HUDEP-2 (cell line): ENCODE data around the gene NEAT1.

Source experiments
- DNase-seq, 76 experiments: peaks; one replicate each; lab custom pipeline; 2025; ENCODE audit not compliant: unreplicated experiment in 76 of 76; lab: John Stamatoyannopoulos, UW

The NEAT1 gene

DNA sequence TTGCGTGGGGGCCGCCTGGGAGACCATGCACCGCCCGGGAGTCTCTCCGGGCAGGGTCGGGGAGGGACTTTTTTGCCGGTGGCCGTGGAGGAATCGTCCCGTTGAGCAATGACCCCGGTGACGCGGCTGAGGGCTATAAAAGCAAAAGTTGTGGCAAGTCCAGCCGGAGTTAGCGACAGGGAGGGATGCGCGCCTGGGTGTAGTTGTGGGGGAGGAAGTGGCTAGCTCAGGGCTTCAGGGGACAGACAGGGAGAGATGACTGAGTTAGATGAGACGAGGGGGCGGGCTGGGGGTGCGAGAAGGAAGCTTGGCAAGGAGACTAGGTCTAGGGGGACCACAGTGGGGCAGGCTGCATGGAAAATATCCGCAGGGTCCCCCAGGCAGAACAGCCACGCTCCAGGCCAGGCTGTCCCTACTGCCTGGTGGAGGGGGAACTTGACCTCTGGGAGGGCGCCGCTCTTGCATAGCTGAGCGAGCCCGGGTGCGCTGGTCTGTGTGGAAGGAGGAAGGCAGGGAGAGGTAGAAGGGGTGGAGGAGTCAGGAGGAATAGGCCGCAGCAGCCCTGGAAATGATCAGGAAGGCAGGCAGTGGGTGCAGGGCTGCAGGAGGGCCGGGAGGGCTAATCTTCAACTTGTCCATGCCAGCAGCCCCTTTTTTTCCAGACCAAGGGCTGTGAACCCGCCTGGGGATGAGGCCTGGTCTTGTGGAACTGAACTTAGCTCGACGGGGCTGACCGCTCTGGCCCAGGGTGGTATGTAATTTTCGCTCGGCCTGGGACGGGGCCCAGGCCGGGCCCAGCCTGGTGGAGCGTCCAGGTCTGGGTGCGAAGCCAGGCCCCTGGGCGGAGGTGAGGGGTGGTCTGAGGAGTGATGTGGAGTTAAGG, at the start of gene NEAT1:
TSS of gene NEAT1 (plus strand) at position 166 of the 883 bp plus-strand sequence.
- peak in 75 of 76 experiments; percentile 32 to 97 (median 86) for DNase-seq

- no peak for DNase-seq
Observed at GRCh38 chr11:65373839-65374580, 48.6 kb upstream of the NEAT1 start.

GRCh38 chr11:65375012-65375411, 47.6 kb upstream of the NEAT1 start:
- no peak for DNase-seq

GRCh38 chr11:65376138-65376713, 46.4 kb upstream of the NEAT1 start:
- no peak for DNase-seq

DNA sequence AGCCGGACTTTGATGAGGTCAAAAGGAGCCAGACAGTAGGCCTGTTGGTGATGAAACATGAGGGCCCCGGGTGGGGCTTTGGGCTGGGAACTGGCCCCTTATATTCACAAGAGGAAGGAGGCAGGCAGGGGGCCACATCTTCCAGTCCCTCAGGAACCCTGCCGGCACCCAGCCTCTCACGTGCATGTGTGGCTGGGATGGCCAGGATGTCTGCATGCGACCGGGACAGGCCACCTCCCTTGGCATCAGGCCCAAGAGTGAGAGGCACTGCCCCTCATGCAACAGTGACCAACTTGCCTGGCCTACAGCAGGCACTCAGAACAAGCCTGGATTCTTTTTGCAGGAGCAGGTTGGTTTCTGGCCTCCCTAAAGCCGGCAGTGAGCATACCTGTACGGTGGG, 45.6 kb upstream of the NEAT1 start:
- no peak for DNase-seq

GRCh38 chr11:65377777-65378176, 44.8 kb upstream of the NEAT1 start:
- DNase-seq = no peak

- peak in 1 of 76 experiments; percentile 7 for DNase-seq
Observed at GRCh38 chr11:65378208-65378927, 44.2 kb upstream of the NEAT1 start.

GRCh38 chr11:65378928-65379638, 43.5 kb upstream of the NEAT1 start:
- no peak for DNase-seq

DNA sequence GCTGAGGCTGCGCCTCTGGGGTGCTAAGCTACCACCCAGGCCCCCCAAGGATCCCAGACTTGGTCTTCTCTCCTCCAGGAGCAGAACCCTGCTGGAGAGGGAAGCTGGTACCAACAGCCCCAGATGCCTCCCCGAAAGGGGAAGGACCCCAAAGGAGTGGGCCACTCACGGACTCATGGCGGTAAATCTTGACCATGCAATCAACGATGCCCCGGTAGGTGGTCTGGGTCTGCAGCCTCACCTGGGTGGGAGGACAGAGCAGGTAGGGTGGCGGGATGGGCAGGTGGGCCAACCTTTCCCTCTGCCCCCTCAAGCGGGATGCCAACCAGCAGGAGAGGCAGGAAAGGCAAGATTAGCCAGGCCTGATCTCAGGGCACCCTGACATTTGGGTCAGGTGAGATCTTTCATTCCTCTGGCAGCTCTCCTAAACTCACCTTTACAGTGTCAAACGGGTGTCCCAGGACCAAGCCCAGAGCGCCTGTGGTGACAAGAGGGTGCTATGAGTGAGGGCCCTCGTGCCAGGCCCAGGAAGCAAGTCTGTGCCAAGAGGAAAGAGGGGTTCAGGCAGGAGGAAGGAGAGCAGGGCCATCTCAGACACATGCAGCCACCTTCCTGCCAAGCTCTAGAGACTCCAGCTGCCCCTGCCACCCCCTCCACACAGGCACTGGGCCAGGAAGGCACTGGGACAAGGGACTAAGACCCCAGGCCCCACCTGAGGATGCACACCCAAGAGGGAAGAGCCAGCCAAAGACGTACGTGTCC, 42.7 kb upstream of the NEAT1 start:
- DNase-seq = no peak

DNA sequence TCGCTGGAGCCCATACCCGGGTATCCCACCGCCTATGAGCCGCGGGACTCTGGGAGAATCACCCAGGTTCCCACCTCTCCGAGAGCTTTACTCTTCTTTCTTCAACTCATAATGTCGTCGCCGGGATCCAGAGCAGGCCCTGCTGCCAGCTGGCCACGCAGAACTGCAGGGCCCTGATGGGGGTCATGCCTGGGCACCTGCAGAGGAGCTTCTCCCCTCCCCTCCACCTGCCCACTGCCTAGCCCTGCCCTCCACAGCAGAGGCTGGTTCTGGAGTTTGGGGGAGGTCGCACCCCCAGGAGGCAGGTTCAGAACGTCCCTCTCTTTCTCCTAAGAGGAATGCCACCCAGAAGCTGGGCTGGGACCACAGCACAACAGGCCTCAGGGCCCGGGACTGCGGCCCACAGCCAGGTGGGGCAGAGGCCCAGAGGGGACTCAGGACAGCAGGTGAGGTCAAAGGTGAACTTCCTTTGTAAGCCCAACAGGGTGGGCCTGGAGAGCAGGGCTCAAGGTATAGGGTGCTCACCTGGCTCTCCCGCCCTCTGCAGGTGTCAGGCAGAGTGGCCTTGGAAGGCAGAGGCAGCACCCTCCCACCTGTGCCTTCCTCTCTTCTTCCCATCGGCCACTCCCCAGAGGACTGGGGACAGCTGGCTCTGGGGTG, 42.0 kb upstream of the NEAT1 start:
- no peak for DNase-seq

- peak in 9 of 76 experiments; percentile 34 to 77 (median 52) for DNase-seq
Observed at GRCh38 chr11:65381716-65382032, 40.9 kb upstream of the NEAT1 start.

DNA sequence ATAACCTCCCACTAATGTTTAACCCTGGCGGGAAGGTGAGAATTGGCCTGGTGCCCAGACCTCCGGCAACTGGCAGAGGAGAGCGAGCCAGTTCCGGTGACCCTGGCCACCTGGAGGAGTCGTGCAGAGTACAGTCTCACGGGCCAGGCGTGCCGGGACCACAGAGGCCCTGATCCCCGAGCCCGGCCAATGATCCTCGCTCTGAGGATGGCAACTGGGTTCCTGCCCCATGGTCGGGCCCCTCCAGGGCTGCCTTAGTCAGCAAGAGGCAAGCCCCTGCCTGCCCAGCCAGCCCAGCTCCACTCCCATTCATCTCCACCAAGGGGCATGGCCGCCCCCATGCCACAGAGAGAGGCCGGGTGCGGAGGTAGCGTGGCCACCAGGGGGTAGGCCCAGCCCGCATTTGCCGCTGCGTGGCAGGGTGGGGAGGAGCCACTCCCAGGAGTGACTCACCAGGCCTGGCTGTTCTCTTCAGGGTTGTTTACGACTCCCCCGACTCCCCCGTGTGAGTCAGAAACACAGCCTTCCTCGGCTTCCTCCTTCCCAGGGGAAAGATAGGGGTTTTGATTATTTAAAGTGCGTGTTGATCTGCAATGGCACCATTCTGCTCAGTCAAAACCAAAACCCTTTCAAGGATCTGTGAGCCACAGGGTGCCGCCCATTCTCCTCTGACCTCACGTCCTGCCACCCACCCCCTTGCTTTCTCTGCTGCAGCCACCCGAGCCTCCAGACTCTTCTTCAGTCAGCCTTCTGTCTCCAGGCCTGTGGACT, 40.4 kb upstream of the NEAT1 start, which contains the start of gene SLC25A45:
TSS of gene SLC25A45 (minus strand) at position 614 of the 771 bp plus-strand sequence. CDS start 695 bp downstream, outside the sequence.
- peak in 73 of 76 experiments; percentile 44 to 92 (median 86) for DNase-seq

GRCh38 chr11:65382804-65383368, 39.7 kb upstream of the NEAT1 start:
- peak in 2 of 76 experiments; percentile 55 to 62 for DNase-seq

DNA sequence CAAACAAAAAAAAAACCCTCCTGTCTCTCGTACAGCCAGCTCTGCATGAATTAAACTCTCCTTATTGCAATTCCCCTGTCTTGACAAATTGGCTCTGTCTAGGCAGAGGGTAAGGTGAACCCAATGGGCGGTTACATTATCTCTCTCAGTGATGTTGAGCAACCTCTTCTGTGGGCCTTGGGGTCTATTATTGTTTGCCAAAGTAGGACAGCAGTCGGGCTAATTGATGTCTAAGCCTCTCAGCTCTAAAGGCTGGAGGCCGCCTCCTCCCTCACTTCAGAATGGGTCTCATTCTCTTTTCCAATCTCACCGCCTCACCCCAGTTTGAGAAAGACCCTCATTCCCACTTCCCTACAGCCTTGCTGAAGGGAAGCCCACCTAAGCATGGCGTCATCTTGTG, 38.8 kb upstream of the NEAT1 start:
- DNase-seq = no peak

- no peak for DNase-seq
Observed at GRCh38 chr11:65384301-65384889, 38.2 kb upstream of the NEAT1 start.

DNA sequence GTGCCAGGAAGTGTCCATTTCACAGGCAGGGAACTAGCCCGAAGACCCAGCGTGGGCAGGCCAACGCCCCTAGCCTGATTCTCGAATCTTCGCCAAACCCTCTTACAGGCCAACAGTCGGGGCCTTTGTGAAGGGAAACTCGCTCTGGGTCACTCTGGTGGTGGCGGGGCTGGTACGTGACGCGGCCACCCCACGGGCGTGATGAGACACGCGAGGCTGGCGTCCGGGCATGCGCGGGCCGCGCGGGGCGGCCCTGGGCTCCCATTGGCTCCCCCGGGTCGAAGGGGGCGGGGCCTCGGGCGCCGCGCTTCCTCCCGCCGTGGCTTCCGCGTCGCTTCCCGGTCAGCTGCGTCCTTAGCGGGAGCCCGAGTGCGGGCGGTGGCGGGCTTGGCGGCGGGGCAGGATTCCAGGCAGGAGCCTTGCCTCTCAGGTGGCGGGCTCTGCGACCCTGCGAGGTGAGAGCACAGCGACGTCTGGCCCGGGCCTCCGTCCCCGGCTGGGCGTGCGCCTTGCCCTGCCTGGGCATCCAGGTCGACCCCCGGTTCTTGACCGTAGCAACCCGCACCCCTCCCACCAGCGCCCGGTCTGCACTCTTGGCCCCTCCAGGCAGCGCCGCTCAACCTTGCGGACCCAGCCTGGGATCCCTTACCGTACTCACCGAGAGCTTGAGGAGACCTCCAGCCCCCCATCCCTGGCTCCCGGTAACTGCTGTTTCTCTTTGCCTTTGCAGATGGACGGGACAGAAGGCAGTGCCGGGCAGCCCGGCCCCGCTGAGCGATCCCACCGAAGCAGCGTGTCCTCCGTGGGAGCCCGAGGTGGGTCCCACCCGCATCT, 36.1 kb upstream of the NEAT1 start, which contains the start of gene FRMD8:
TSS of gene FRMD8 (plus strand) at position 331 of the 834 bp plus-strand sequence. CDS start at position 731, 400 bp downstream.
- peak in 70 of 76 experiments; percentile 4 to 84 (median 69) for DNase-seq
